ENCODE data around the gene BBC3.

BBC3 gene

DNA sequence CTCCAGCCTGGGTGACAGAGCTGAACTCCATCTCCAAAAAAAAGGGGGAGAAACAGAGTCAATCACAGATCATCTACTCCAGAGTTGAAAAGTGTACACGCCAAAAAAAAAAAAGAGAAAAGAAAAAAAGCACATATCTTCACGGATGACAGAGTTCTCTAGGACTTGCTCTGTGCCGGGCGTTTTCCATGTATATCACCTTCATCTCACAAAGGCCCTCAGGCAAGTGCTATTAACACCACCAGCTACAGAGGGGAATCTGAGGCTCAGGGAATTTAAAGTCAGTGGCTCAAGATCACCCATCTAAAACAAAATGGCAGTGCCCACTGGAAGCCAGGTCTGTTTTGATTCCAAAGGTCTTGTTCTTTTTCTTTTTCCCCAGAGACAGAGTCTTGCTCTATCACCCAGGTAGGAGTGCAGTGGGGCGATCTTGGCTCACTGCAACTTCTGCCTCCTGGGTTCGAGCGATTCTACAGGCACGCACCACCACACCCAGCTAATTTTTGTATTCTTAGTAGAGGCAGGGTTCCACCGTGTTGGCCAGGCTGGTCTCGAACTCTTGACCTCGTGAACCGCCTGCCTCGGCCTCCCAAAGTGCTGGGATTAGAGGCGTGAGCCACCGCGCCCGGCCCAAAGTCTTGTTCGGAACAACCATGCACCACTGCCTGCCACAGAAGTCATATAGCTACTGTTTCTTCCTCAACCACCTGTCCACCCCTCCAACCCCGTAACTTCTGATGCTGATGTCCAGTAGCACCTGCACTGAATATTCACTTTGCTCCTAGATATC, 58.1 kb downstream of the BBC3 start:
- no peak for DNase-seq (ENCODE audit: low read depth, low spot score)
- CTCF ChIA-PET, result interaction anchor here (1.9 to 2.3 kb wide), 3 partner anchors 9 to 160 kb away, joined by 5 to 11 read pairs (median 5); no protein-coding TSS in a partner anchor
- no peak overlapping the region for H3K4me3 ChIP-seq (ENCODE audit: low read depth, low read length)
- POLR2A ChIA-PET, result interaction anchor here (0.6 kb wide), 1 partner anchor 116 kb away, joined by 3 read pairs; no protein-coding TSS in a partner anchor
- TF ChIP-seq, protein P1, sequence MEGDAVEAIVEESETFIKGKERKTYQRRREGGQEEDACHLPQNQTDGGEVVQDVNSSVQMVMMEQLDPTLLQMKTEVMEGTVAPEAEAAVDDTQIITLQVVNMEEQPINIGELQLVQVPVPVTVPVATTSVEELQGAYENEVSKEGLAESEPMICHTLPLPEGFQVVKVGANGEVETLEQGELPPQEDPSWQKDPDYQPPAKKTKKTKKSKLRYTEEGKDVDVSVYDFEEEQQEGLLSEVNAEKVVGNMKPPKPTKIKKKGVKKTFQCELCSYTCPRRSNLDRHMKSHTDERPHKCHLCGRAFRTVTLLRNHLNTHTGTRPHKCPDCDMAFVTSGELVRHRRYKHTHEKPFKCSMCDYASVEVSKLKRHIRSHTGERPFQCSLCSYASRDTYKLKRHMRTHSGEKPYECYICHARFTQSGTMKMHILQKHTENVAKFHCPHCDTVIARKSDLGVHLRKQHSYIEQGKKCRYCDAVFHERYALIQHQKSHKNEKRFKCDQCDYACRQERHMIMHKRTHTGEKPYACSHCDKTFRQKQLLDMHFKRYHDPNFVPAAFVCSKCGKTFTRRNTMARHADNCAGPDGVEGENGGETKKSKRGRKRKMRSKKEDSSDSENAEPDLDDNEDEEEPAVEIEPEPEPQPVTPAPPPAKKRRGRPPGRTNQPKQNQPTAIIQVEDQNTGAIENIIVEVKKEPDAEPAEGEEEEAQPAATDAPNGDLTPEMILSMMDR (IDR thresholded peaks at IDR 0.05; ENCODE audit: insufficient read depth, low read length, missing control alignments), result no peak

All from AG04449 (cell line).